Endothelial cell (in vitro differentiated cells): ENCODE results near the gene NANOS2. TPM values are rescaled to one million over a fixed set of nuclear protein-coding genes. Genes with fewer than 3 reads are reported as not detected.
A peak's percentile ranks its signal among the peaks of the same experiment; 100 is the strongest.

Source experiments
- DNase-seq: peaks from one replicate; pipeline ENCODE4 v3.0.0; 2021; ENCODE audit warnings: low spot score
- H3K27ac Mint-ChIP-seq: one replicate; pipeline ENCODE4 v1.8.0; 2021; ENCODE audit warnings: mixed read lengths, inconsistent platforms; ENCODE audit not compliant: unreplicated experiment
- H3K27me3 Mint-ChIP-seq: one replicate; pipeline ENCODE4 v1.8.0; 2021; ENCODE audit warnings: mild to moderate bottlenecking, moderate library complexity, mixed read lengths, inconsistent platforms; ENCODE audit not compliant: unreplicated experiment
- H3K36me3 Mint-ChIP-seq: one replicate; pipeline ENCODE4 v1.8.0; 2021; ENCODE audit warnings: mild to moderate bottlenecking, low read depth, mixed read lengths, inconsistent platforms; ENCODE audit not compliant: unreplicated experiment
- H3K4me1 Mint-ChIP-seq: one replicate; pipeline ENCODE4 v1.8.0; 2021; ENCODE audit warnings: mild to moderate bottlenecking, mixed read lengths, inconsistent platforms; ENCODE audit not compliant: unreplicated experiment
- H3K4me3 Mint-ChIP-seq: one replicate; pipeline ENCODE4 v1.8.0; 2021; ENCODE audit warnings: mild to moderate bottlenecking, mixed read lengths, inconsistent platforms; ENCODE audit not compliant: unreplicated experiment
- H3K9me3 Mint-ChIP-seq: one replicate; pipeline ENCODE4 v1.8.0; 2021; ENCODE audit warnings: mixed read lengths, inconsistent platforms; ENCODE audit not compliant: unreplicated experiment
- CTCF ChIP-seq: fragments of 200-600 bp; sonication (generic); IDR thresholded peaks from one replicate; pipeline ENCODE4 v1.5.0; 2021; ENCODE audit warnings: antibody characterized with exemption; ENCODE audit not compliant: unreplicated experiment
- total RNA-seq: library from RNA; stranded (reverse); fragmentation: NEBNext Ultra II Directional; extraction: Animal tissue kit (Norgen Biotek cat#: 25700); gene quantifications from one replicate; pipeline ENCODE4 v1.2.1, GENCODE V29; 2021; ENCODE audit not compliant: unreplicated experiment

NANOS2 gene
- total RNA-seq, 1 donor from 2014 or later = not detected

GRCh38 chr19:45866400-45867176 lies 48.0 kb downstream of the NANOS2 start:
- H3K4me3 Mint-ChIP-seq = no peak overlapping the region
- no peak overlapping the region for H3K27ac Mint-ChIP-seq
- peaks cover 15% of the 10 kb centered on the region for H3K27me3 Mint-ChIP-seq
- no peaks in the 10 kb centered on the region for H3K9me3 Mint-ChIP-seq
- H3K4me1 Mint-ChIP-seq = peaks cover 18% of the 10 kb centered on the region
- no peak for TF ChIP-seq CTCF
- DNase-seq = no peak
- H3K36me3 Mint-ChIP-seq = peaks cover 6% of the 10 kb centered on the region

DNA sequence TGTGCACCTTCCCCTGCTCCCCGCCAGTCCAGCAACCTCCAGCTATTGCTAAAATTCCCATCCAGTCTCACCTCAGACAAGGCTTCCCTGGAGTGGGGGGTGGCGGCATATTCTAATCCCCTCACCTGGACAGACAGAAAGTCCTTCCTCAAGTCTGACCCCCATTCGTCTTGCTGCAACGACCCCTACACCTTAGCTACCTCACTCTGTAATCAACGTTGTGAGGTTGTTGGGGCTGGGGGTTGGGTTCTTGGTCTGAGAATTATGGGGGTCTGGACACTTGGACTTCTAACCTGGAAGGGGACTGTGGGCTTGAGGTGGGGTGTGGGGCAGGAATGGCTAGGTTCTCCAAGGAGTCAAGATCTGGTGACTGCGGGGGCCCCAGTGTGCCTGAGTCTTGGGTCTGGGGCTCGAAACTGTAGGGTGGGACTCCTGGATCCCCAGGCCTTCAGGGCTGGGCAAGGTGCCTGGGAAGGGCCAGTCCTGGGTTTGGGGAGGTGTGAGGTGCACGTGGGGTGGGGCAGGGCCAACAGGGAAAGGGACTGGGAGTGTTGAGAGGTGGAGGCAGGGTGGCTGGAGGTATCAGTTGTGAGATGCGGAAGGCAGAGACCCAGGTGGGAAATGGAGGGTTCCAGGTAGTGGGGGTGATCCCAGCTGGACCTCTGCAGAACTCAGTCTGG lies 49.2 kb downstream of the NANOS2 start:
- Mint-ChIP-seq H3K27ac (peak overlapping the region; percentile 72), H3K4me1 (peaks cover 18% of the 10 kb centered on the region), H3K4me3 (peak overlapping the region; percentile 47), H3K9me3 (no peaks in the 10 kb centered on the region), H3K27me3 (peaks cover 14% of the 10 kb centered on the region), H3K36me3 (peaks cover 6% of the 10 kb centered on the region)
- DNase-seq = no peak
- TF ChIP-seq CTCF = no peak

DNA sequence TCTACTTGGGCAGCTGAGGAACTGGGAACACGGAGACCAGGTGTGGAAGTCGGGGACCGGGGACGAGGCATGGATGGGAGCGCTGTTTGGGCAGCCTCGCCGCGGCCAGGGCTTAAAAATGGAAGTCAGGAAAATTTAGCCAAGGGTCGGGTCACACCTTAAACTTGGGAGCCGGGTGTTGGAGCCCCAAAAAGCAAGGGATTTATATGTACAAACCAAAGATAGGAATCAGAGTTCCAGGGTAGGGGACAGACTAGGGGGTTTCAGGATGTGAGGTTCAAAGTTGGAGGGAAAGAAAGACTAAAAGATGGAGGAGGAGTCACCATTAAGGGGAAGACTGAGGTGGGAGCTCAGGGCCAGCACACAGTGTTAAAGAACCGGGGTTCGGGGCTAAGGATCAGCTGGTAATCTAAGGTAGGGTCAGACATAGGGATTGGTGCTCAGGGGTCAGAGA lies 49.9 kb downstream of the NANOS2 start:
- H3K4me3 Mint-ChIP-seq = peak overlapping the region; percentile 90
- H3K4me1 Mint-ChIP-seq = peaks cover 18% of the 10 kb centered on the region
- DNase-seq = no peak
- peaks cover 6% of the 10 kb centered on the region for H3K36me3 Mint-ChIP-seq
- no peak overlapping the region for H3K27ac Mint-ChIP-seq
- no peak for TF ChIP-seq CTCF
- no peaks in the 10 kb centered on the region for H3K9me3 Mint-ChIP-seq
- H3K27me3 Mint-ChIP-seq = peaks cover 14% of the 10 kb centered on the region

DNA sequence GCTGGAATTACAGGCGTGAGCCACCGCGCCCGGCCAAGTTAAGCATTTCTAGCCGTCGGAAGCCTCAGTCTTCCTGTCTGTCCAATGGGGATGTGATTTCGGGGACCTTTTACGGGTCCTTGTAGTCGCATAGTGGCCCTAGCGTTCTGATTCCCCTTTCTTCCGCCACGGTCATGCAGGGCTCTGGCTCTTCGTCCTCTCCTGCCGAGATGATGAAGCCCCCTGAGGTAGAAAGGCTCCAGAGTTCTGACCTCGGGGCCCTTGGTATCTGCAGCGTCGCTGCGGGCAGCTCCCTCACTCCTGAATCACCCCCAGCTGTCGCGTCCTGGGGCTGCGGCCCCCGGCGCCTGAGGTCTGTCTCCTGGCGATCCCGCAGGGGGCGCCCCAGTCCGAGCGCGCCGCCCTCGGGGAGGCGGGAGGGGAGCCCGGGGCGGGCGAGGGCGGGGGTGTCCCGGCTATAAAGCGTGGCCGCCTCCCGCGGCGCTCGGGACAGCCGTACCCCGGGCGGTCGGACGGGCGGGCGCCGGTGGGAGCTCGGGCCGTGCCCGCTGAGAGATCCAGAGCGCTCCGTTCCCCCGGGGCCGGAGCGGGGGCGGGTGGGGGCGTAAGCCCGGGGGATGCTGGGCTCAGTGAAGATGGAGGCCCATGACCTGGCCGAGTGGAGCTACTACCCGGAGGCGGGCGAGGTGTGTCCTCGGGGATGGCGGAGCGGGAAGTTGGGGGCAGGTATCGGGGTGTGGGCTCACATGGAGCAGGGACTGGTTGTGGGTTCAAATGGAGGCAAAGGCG lies 50.5 kb downstream of the NANOS2 start, which contains the start of gene FOXA3:
Gene FOXA3, plus strand, starts transcription at position 487 of the 789 bp plus-strand sequence. Its CDS starts 131 bp downstream, at position 618.
- H3K27me3 Mint-ChIP-seq = peaks cover 14% of the 10 kb centered on the region
- H3K4me1 Mint-ChIP-seq = peaks cover 18% of the 10 kb centered on the region
- H3K36me3 Mint-ChIP-seq = peaks cover 6% of the 10 kb centered on the region
- peak; percentile 71 for TF ChIP-seq CTCF
- H3K4me3 Mint-ChIP-seq = peak within 1 kb of the TSS; percentile 97
- H3K9me3 Mint-ChIP-seq = no peaks in the 10 kb centered on the region
- peak; percentile 71 for DNase-seq
- peak within 1 kb of the TSS; percentile 89 for H3K27ac Mint-ChIP-seq
